Duodenal mucosa (tissue), 2 donors: ENCODE measurements around the gene CBFA2T2.

ENCODE experiments used
- H3K27ac ChIP-seq: one replicate; pipeline ENCODE4 v1.7.0; 2013; ENCODE audit warnings: low read depth, low read length
- H3K27me3 ChIP-seq, 2 donors: one replicate each; pipeline ENCODE4 v1.7.0; 2013; ENCODE audit warnings: low read length in 2 of 2, control low read depth in 1 of 2; ENCODE audit not compliant: insufficient read depth in 2 of 2, control insufficient read depth in 1 of 2
- H3K36me3 ChIP-seq, 2 donors: one replicate each; pipeline ENCODE4 v1.7.0; 2013; ENCODE audit warnings: low read length in 2 of 2, control low read depth in 1 of 2; ENCODE audit not compliant: insufficient read depth in 2 of 2, control insufficient read depth in 1 of 2
- H3K4me1 ChIP-seq, 2 donors: one replicate each; pipeline ENCODE4 v1.7.0; 2013; ENCODE audit warnings: low read length in 2 of 2, control low read depth in 1 of 2; ENCODE audit not compliant: insufficient read depth in 2 of 2, control insufficient read depth in 1 of 2
- H3K4me3 ChIP-seq, 2 donors: one replicate each; pipeline ENCODE4 v1.7.0; 2013; ENCODE audit warnings: low read length in 2 of 2, low read depth in 1 of 2
- H3K9ac ChIP-seq, 2 donors: one replicate each; pipeline ENCODE4 v1.7.0; 2013; ENCODE audit warnings: low read length in 2 of 2, low read depth in 1 of 2
- H3K9me3 ChIP-seq, 2 donors: one replicate each; pipeline ENCODE4 v1.7.0; 2013; ENCODE audit warnings: low read length in 2 of 2, control low read depth in 1 of 2; ENCODE audit not compliant: control insufficient read depth in 1 of 2

Gene CBFA2T2

GRCh38 chr20:33676121-33676520 lies 186.2 kb downstream of the CBFA2T2 start:
- H3K9me3 ChIP-seq, result no peaks in the 10 kb centered on the region
- peak overlapping the region in 1 of 2 donors; percentile 68 for H3K9ac ChIP-seq
- no peak overlapping the region for H3K4me3 ChIP-seq
- no peak overlapping the region for H3K27ac ChIP-seq
- no peaks in the 10 kb centered on the region for H3K27me3 ChIP-seq
- peaks cover 25 to 34% of the 10 kb centered on the region in 2 donors for H3K4me1 ChIP-seq
- H3K36me3 ChIP-seq, result peaks cover 0 to 21% of the 10 kb centered on the region in 2 donors

DNA sequence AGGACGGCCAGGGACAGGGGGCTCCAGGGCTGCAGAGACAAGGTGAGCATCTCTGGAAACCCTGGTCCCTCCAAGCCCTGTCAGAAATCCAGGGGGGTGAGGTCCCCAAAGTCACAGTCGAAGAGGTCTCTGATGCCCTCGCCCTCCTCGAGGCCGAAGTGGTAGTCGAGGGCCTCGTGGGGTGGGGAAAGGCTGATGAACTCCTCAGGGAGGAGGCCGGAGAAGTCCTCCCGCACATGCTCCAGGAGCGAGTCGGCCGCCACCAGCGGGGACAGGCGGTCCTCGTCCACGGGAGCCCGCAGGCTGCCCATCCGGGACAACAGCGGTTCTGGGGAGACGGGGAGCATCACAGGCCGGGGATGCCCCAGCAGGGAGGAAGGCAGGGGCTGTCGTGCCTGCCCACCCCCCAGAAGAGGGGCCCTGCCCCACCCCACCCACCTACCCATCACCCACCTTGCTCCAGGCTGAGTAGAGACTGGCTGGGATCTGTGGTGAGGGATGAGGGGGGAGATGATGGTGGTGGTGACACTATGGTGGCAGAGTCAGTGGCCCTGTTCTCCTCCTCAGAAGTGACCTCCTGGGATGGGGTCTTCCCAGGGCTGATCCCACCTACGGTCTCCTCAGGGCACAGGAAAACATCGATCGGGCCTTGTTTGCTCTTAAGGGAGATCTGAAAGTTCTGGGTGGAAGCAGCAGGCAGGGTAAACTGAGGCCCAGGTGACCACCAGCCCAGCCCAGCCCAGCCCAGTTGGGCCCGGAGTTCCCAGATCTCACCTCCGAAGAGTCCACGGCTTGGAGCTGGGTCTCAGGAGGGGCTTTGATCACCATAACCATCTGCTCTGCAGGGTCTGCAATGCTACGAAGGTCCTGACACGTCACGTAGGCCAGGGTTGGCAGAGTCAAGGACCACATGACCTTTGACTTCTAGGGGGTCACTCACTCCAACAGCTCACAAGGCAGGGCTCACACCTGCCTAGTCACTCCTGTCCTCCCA lies 187.1 kb downstream of the CBFA2T2 start:
- Histone ChIP-seq H3K4me1 (peaks cover 25 to 30% of the 10 kb centered on the region in 2 donors), H3K9ac (no peak overlapping the region), H3K36me3 (peaks cover 0 to 12% of the 10 kb centered on the region in 2 donors), H3K27ac (no peak overlapping the region), H3K4me3 (no peak overlapping the region), H3K27me3 (no peaks in the 10 kb centered on the region), H3K9me3 (no peaks in the 10 kb centered on the region)

DNA sequence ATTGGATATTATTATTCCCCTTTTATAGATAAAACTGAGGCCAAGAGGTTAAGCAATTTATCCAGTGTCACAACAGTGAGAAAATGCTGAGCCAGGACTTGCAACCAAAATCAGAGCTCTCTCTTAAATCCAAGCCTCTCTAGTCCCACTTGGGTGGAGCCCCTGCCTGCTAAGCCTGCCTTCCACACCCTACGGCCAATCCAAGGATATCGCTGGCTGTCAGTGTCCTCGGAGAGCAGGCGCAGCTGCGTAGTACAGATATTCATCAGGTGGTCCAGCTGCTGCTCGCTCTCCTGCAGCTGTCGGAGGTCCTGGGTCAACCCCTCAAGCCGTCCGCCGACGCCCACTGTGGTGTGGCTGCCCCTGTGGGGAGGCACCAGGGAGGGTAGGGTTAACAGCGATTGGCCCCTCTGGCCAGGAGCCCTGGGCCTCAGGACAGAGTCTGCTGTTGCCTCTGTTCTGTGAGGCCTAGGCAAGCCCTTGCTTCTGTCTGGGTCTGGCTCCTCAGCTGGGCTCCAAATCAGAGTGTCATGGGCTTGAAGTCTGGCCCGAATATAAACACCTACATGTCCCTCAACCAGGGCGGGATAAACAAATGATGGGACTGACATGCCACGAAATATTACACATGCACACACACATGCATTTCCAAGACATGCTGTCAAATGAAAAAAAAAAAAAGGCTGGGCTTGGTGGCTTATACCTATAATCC lies 188.3 kb downstream of the CBFA2T2 start:
- H3K4me1 ChIP-seq, result peaks cover 20 to 22% of the 10 kb centered on the region in 2 donors
- no peak overlapping the region for H3K27ac ChIP-seq
- no peak overlapping the region for H3K4me3 ChIP-seq
- H3K9me3 ChIP-seq, result no peaks in the 10 kb centered on the region
- H3K27me3 ChIP-seq, result no peaks in the 10 kb centered on the region
- no peak overlapping the region for H3K9ac ChIP-seq
- peaks cover 0 to 11% of the 10 kb centered on the region in 2 donors for H3K36me3 ChIP-seq

DNA sequence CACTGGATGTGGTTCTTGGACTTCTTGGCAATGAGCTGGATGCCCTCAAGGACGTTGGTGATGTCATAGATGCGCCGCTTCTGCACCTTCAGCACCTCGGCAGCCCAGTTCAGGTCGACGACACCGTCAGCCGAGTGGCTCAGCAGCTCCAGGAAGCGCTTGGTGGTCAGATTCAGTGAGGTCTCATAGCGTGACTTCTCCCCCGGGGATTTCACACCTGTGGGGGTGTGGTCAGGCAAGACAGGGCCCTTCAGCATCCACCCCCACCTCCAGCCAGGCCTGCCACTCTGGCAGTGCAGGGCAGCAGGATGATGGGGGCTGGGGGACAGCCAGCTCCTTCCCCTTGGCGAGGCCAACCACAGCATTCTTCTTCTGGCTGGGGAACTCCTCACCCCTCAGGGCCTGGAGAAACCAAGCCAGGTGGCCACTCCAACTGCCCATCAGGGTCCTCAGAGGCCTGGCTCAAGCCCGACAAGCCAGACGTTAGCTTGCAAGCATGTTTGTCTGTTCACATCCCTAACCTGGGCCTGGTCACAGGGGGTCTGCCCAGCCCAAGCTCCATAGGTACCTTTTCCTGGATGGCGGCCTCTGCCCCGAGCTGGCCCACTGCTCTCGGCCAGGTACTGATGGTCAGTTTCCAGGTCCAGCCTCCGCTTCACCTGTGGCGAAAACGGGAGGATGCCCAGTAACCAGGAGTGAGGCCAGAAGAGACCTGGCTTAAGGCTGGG lies 190.0 kb downstream of the CBFA2T2 start:
- H3K27ac ChIP-seq, result no peak overlapping the region
- H3K9me3 ChIP-seq, result no peaks in the 10 kb centered on the region
- peaks cover 15 to 17% of the 10 kb centered on the region in 2 donors for H3K4me1 ChIP-seq
- H3K4me3 ChIP-seq, result no peak overlapping the region
- peaks cover 0 to 11% of the 10 kb centered on the region in 2 donors for H3K36me3 ChIP-seq
- H3K27me3 ChIP-seq, result no peaks in the 10 kb centered on the region
- no peak overlapping the region for H3K9ac ChIP-seq

DNA sequence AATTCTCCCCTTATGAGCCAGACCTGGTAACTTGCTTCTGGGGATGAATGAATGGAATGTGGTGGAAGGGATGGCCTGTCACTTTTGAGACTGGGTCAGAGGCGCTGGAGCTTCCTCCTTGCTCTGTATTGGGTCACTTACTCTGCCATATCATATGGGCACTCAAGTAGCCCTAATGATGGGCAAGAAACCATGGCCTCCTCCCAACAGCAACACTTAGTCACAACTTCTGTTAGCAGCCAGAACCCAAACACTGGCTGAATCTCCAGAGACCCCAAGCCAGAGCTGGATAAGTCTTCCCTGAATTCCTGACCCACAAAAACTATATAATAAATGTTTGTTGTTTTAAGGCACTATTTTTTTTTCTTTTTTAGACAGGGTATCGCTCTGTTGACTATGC lies 190.8 kb downstream of the CBFA2T2 start:
- peaks cover 14 to 17% of the 10 kb centered on the region in 2 donors for H3K4me1 ChIP-seq

GRCh38 chr20:33681288-33681687 lies 191.4 kb downstream of the CBFA2T2 start:
- Histone ChIP-seq H3K4me1 (peaks cover 12 to 14% of the 10 kb centered on the region in 2 donors), H3K4me3 (no peak overlapping the region), H3K9me3 (no peaks in the 10 kb centered on the region), H3K27ac (no peak overlapping the region), H3K9ac (no peak overlapping the region), H3K36me3 (peaks cover 0 to 11% of the 10 kb centered on the region in 2 donors), H3K27me3 (no peaks in the 10 kb centered on the region)

More for the DNA sequence above, 190.8 kb downstream of the CBFA2T2 start:
- peaks cover 0 to 11% of the 10 kb centered on the region in 2 donors for H3K36me3 ChIP-seq
- H3K27ac ChIP-seq, result no peak overlapping the region
- no peaks in the 10 kb centered on the region for H3K27me3 ChIP-seq
- no peak overlapping the region for H3K4me3 ChIP-seq
- H3K9me3 ChIP-seq, result no peaks in the 10 kb centered on the region
- no peak overlapping the region for H3K9ac ChIP-seq

GRCh38 chr20:33681728-33682353 lies 191.9 kb downstream of the CBFA2T2 start:
- no peak overlapping the region for H3K9ac ChIP-seq
- peaks cover 0 to 11% of the 10 kb centered on the region in 2 donors for H3K36me3 ChIP-seq
- H3K27me3 ChIP-seq, result no peaks in the 10 kb centered on the region
- H3K9me3 ChIP-seq, result no peaks in the 10 kb centered on the region
- H3K4me3 ChIP-seq, result no peak overlapping the region
- no peak overlapping the region for H3K27ac ChIP-seq
- H3K4me1 ChIP-seq, result peaks cover 16% of the 10 kb centered on the region in 2 donors

DNA sequence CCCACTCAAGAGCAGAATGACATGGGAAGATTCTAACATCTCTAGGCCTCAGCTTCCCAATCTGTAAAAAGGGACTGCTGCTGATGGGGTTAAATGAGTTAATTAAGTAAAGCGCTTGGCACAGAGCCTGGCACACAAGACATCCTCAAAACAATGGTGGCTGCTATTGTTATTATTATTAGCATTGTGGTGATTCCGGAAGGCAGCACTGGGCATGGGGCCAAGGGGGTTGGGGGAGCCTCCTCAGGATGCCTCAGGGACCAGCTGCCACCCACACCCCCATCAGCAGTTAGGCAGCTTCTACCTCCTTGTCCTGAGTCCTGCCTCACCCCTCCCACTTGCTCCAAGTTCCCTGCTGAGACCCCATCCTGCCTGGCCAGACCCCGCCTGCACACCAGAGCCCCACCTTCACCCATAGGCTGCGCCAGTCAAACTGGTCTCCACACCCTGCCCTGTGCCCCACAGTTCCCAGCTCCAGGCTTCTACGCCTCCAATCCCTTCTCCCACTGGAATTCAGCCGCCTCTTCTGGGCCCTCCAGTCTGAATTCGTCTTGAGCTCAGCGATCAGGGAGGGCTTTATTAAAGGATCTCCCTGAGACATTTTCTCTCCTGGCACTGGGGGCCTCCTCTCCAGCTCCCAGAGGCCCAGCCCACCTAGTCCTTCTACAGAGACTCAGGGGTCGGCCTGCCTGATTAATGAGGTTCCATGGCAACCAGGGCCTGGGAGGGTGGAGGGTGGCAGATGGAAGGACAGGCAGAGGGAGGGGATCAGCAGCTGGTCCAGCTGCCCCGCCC lies 194.8 kb downstream of the CBFA2T2 start:
- peaks cover 17 to 19% of the 10 kb centered on the region in 2 donors for H3K4me1 ChIP-seq
- H3K9me3 ChIP-seq, result no peaks in the 10 kb centered on the region
- peaks cover 0 to under 1% of the 10 kb centered on the region in 2 donors for H3K36me3 ChIP-seq
- H3K4me3 ChIP-seq, result peak overlapping the region; percentile 53 to 68
- no peaks in the 10 kb centered on the region for H3K27me3 ChIP-seq
- H3K9ac ChIP-seq, result peak overlapping the region; percentile 26 to 66
- no peak overlapping the region for H3K27ac ChIP-seq
